Measurements from ENCODE around the gene MORC2. TPM values are rescaled to one million over a fixed set of nuclear protein-coding genes. Genes with fewer than 3 reads are reported as not detected.

The MORC2 gene
- total and polyA plus RNA-seq, 5 donors, result 15.8 to 24.0 (median 17.0) TPM

DNA sequence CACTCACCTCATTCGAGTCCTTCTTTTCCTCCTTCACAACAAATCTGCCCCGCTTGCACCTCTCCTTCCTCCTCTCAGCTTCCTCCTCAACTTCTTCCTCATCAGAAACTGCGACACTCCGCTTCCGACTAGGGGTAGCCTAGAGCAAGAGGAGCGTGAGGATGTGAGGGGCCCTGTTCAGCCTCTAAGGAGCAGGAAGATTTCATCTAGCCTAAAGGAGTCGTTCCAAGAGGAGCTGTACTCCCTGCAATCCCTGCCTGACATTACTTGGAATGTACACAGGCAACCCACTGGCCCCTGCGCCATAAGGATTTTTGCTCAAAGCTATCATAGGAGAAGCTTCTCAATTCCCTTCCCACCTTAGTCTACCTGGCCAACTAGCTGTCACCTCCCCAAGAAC, 34.5 kb downstream of the MORC2 start:
- intact Hi-C loops (cut with DNase I), result no loop called here
- no peaks in the 10 kb centered on the region for H3K27me3 ChIP-seq (ENCODE audit: control insufficient read depth, insufficient read depth)
- no peaks in the 10 kb centered on the region for H3K9me3 ChIP-seq (ENCODE audit: control insufficient read depth, low read length)
- 91% methylated on average over 8 of the region's 8 CpGs for WGBS
- H3K27ac ChIP-seq (ENCODE audit: low read length), result no peak overlapping the region
- H3K4me1 ChIP-seq (ENCODE audit: control insufficient read depth, insufficient read depth, low read length), result no peaks in the 10 kb centered on the region
- no peak overlapping the region for H3K4me3 ChIP-seq (ENCODE audit: low read length)
- DNase-seq (no peak), ATAC-seq (no peak)

GRCh38 chr22:30933457-30933856, 35.1 kb downstream of the MORC2 start:
- intact Hi-C loops (cut with DNase I), result no loop called here
- 79% methylated on average over 7 of the region's 7 CpGs for WGBS
- Histone ChIP-seq H3K9me3 (ENCODE audit: control insufficient read depth, low read length) (no peaks in the 10 kb centered on the region), H3K4me3 (ENCODE audit: low read length) (no peak overlapping the region), H3K4me1 (ENCODE audit: control insufficient read depth, insufficient read depth, low read length) (no peaks in the 10 kb centered on the region), H3K27me3 (ENCODE audit: control insufficient read depth, insufficient read depth) (no peaks in the 10 kb centered on the region), H3K27ac (ENCODE audit: low read length) (no peak overlapping the region)
- ATAC-seq (no peak), DNase-seq (no peak)

- intact Hi-C loops (cut with DNase I), result no loop called here
- WGBS, result 94% methylated on average over 16 of the region's 16 CpGs
- no peaks in the 10 kb centered on the region for H3K9me3 ChIP-seq (ENCODE audit: control insufficient read depth, low read length)
Measured at GRCh38 chr22:30932661-30933060, 35.9 kb downstream of the MORC2 start.

DNA sequence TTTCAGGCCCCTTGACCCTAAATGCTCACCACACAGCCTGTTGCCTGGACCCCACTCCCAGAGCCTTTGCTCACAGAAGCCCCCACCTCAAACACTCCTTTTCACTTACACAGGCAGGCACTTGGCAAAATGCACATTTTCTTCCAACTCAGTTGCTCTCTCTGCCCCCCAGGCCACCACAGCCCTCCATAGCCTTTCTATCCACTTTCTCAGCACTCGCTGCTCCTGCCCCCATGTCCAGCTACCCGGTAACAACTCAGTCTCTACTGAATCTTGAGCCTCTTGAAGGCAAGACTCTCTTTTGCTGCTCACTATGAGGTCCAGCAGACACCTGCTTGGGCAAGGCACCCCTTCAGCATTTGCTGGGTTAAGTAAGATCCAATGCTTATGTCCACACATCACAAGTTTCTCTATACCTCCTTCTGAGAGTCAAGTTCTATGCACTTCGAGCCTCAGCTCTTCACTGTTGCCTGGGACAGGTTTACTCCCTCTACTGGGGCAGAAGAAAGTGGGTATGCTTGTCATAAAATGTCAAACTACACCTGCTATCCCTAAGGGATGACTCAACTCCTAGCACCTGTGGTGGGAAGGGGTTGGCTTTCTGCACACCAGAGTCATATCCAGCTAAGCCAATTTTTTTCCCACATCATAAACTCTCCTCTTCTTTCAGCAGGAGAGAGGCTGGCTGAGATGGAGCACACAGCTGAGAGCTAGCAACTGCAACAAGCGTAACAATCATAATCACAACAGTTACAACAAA, 36.9 kb downstream of the MORC2 start:
- Histone ChIP-seq H3K4me1 (ENCODE audit: control insufficient read depth, insufficient read depth, low read length) (no peaks in the 10 kb centered on the region), H3K27ac (ENCODE audit: low read length) (no peak overlapping the region), H3K4me3 (ENCODE audit: low read length) (no peak overlapping the region), H3K9me3 (ENCODE audit: control insufficient read depth, low read length) (no peaks in the 10 kb centered on the region), H3K27me3 (ENCODE audit: control insufficient read depth, insufficient read depth) (no peaks in the 10 kb centered on the region)
- intact Hi-C loops (cut with DNase I), result no loop called here
- WGBS, result 94% methylated on average over 4 of the region's 4 CpGs
- DNase-seq, result no peak
- no peak for ATAC-seq

More at GRCh38 chr22:30932661-30933060, 35.9 kb downstream of the MORC2 start:
- ATAC-seq (no peak), DNase-seq (no peak)
- Histone ChIP-seq H3K4me3 (ENCODE audit: low read length) (no peak overlapping the region), H3K27ac (ENCODE audit: low read length) (no peak overlapping the region), H3K4me1 (ENCODE audit: control insufficient read depth, insufficient read depth, low read length) (no peaks in the 10 kb centered on the region), H3K27me3 (ENCODE audit: control insufficient read depth, insufficient read depth) (no peaks in the 10 kb centered on the region)

GRCh38 chr22:30930228-30930627, 38.3 kb downstream of the MORC2 start:
- Histone ChIP-seq H3K4me3 (ENCODE audit: low read length) (no peak overlapping the region), H3K27me3 (ENCODE audit: control insufficient read depth, insufficient read depth) (no peaks in the 10 kb centered on the region), H3K9me3 (ENCODE audit: control insufficient read depth, low read length) (no peaks in the 10 kb centered on the region), H3K27ac (ENCODE audit: low read length) (no peak overlapping the region), H3K4me1 (ENCODE audit: control insufficient read depth, insufficient read depth, low read length) (no peaks in the 10 kb centered on the region)
- intact Hi-C loops (cut with DNase I), result no loop called here
- no peak for DNase-seq
- WGBS, result 71% methylated on average over 3 of the region's 3 CpGs
- ATAC-seq, result no peak

- Histone ChIP-seq H3K27ac (ENCODE audit: low read length) (no peak overlapping the region), H3K9me3 (ENCODE audit: control insufficient read depth, low read length) (no peaks in the 10 kb centered on the region), H3K4me3 (ENCODE audit: low read length) (no peak overlapping the region), H3K27me3 (ENCODE audit: control insufficient read depth, insufficient read depth) (no peaks in the 10 kb centered on the region), H3K4me1 (ENCODE audit: control insufficient read depth, insufficient read depth, low read length) (no peaks in the 10 kb centered on the region)
- intact Hi-C loops (cut with DNase I), result loop anchor here in 1 of 4 donors (10.0 kb wide), 1 partner anchor 294 kb away; the partner anchor contains the start of gene SLC35E4
- 93% methylated on average over 6 of the region's 6 CpGs for WGBS
- DNase-seq (no peak), ATAC-seq (no peak)
Measured at GRCh38 chr22:30928401-30928800, 40.2 kb downstream of the MORC2 start.

GRCh38 chr22:30927806-30928205, 40.8 kb downstream of the MORC2 start:
- 93% methylated on average over 10 of the region's 10 CpGs for WGBS
- Histone ChIP-seq H3K4me1 (ENCODE audit: control insufficient read depth, insufficient read depth, low read length) (no peaks in the 10 kb centered on the region), H3K9me3 (ENCODE audit: control insufficient read depth, low read length) (no peaks in the 10 kb centered on the region), H3K27me3 (ENCODE audit: control insufficient read depth, insufficient read depth) (no peaks in the 10 kb centered on the region), H3K4me3 (ENCODE audit: low read length) (no peak overlapping the region), H3K27ac (ENCODE audit: low read length) (no peak overlapping the region)
- DNase-seq, result no peak
- ATAC-seq, result no peak
- intact Hi-C loops (cut with DNase I), result loop anchor here in 1 of 4 donors (10.0 kb wide), 1 partner anchor 293 kb away; the partner anchor contains the start of gene SLC35E4

DNA sequence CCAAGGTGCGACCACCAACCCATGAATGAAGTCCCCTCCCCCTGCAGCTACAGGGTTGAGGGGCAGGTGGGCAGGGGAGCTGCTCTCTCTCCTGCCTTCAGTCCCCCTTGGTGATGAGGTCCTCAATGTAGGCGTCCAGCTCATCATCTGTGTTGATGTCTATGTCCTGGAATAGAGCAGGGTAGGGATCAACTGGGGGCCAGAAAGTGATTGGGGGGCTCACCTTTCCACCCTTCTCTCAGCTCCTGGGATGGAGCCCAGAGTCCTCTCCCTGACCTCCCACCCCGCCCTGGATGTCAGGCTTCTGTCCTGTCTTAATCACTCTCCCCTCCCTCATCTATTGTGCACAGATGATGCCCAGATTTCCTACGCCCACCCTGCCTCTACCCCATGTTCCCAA, 41.9 kb downstream of the MORC2 start:
- Histone ChIP-seq H3K27ac (ENCODE audit: low read length) (no peak overlapping the region), H3K27me3 (ENCODE audit: control insufficient read depth, insufficient read depth) (no peaks in the 10 kb centered on the region), H3K4me1 (ENCODE audit: control insufficient read depth, insufficient read depth, low read length) (no peaks in the 10 kb centered on the region), H3K9me3 (ENCODE audit: control insufficient read depth, low read length) (no peaks in the 10 kb centered on the region), H3K4me3 (ENCODE audit: low read length) (no peak overlapping the region)
- ATAC-seq, result no peak
- intact Hi-C loops (cut with DNase I), result loop anchor here in 1 of 4 donors (10.0 kb wide), 1 partner anchor 292 kb away; the partner anchor contains the start of gene SLC35E4
- DNase-seq, result no peak
- 87% methylated on average over 4 of the region's 4 CpGs for whole genome bisulfite sequencing

- Histone ChIP-seq H3K27ac (ENCODE audit: low read length) (no peak overlapping the region), H3K9me3 (ENCODE audit: control insufficient read depth, low read length) (no peaks in the 10 kb centered on the region), H3K4me1 (ENCODE audit: control insufficient read depth, insufficient read depth, low read length) (peaks cover 2% of the 10 kb centered on the region), H3K4me3 (ENCODE audit: low read length) (no peak overlapping the region), H3K27me3 (ENCODE audit: control insufficient read depth, insufficient read depth) (no peaks in the 10 kb centered on the region)
- DNase-seq, result no peak
- WGBS, result 86% methylated on average over 5 of the region's 5 CpGs
- intact Hi-C loops (cut with DNase I), result loop anchor here in 1 of 4 donors (10.0 kb wide), 1 partner anchor 291 kb away; the partner anchor contains the start of gene SLC35E4
- no peak for ATAC-seq
Measured at GRCh38 chr22:30925667-30926066, 42.9 kb downstream of the MORC2 start.

- Histone ChIP-seq H3K9me3 (ENCODE audit: control insufficient read depth, low read length) (no peaks in the 10 kb centered on the region), H3K4me1 (ENCODE audit: control insufficient read depth, insufficient read depth, low read length) (peaks cover 2% of the 10 kb centered on the region), H3K4me3 (ENCODE audit: low read length) (no peak overlapping the region), H3K27ac (ENCODE audit: low read length) (no peak overlapping the region), H3K27me3 (ENCODE audit: control insufficient read depth, insufficient read depth) (no peaks in the 10 kb centered on the region)
- intact Hi-C loops (cut with DNase I), result loop anchor here in 2 of 4 donors (5.0 to 10.0 kb wide), 2 partner anchors 156 to 289 kb away; partner anchors contain the start of gene SLC35E4 (in 1 of the 2)
- DNase-seq, result no peak
- 89% methylated on average over 9 of the region's 9 CpGs for WGBS
- no peak for ATAC-seq
Measured at GRCh38 chr22:30923168-30923900, 45.2 kb downstream of the MORC2 start.

- ATAC-seq, result peak; percentile 55 to 58
- no peaks in the 10 kb centered on the region for H3K9me3 ChIP-seq (ENCODE audit: control insufficient read depth, low read length)
- H3K4me1 ChIP-seq (ENCODE audit: control insufficient read depth, insufficient read depth, low read length), result peaks cover 2% of the 10 kb centered on the region
- H3K27ac ChIP-seq (ENCODE audit: low read length), result no peak overlapping the region
- H3K4me3 ChIP-seq (ENCODE audit: low read length), result peak overlapping the region; percentile 75
- no peaks in the 10 kb centered on the region for H3K27me3 ChIP-seq (ENCODE audit: control insufficient read depth, insufficient read depth)
- intact Hi-C loops (cut with DNase I), result loop anchor here in 2 of 4 donors (5.0 to 10.0 kb wide), 2 partner anchors 155 to 287 kb away; partner anchors contain the start of gene SLC35E4 (in 1 of the 2)
- 35% methylated on average over 34 of the region's 34 CpGs for WGBS
- DNase-seq, result peak; percentile 71 to 91 (median 89)
Measured at GRCh38 chr22:30922151-30922611, 46.4 kb downstream of the MORC2 start.

All from right cardiac atrium (tissue), 5 donors.